ENCODE results near the gene USP46. TPM values are rescaled to one million over a fixed set of nuclear protein-coding genes. Genes with fewer than 3 reads are reported as not detected.

The USP46 gene
- total RNA-seq, 2 donors from 2014 or later, result 9.2 to 26.3 TPM

DNA sequence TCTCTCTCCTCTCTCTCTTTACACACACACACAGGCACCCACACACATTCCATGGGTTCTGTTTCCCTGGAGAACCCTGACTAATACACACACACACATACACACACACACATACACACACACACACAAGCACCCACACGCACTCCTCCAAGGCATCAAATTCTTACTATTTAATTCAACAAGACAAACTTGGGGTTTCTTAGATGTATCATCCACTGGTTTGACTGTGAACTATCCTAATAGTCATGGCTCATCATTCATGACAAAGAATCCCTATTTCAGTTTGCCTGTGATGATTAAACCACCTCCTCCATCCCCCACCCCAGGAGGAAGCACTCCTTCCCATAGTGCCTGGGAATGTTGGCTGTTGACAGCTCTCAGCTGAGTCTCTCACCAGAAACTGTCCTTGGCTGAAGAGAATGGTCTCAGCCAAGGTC, 98.2 kb downstream of the USP46 start:
- WGBS, result 97% methylated on average over 1 of the region's 1 CpG
- intact Hi-C loops (cut with DNase I), result no loop called here
- H3K36me3 ChIP-seq, result no peaks in the 10 kb centered on the region
- H3K4me1 ChIP-seq (replicated peaks), result no peaks in the 10 kb centered on the region
- H3K27ac ChIP-seq, result no peak overlapping the region
- no peak overlapping the region for H3K4me3 ChIP-seq
- DNase-seq (ENCODE audit: low spot score), result no peak
- no peaks in the 10 kb centered on the region for H3K27me3 ChIP-seq (replicated peaks; ENCODE audit: insufficient read depth)
- no peak for TF ChIP-seq POLR2A (IDR thresholded peaks at IDR 0.05)
- no peak for TF ChIP-seq POLR2AphosphoS5 (IDR thresholded peaks at IDR 0.05)
- TF ChIP-seq, protein P1, sequence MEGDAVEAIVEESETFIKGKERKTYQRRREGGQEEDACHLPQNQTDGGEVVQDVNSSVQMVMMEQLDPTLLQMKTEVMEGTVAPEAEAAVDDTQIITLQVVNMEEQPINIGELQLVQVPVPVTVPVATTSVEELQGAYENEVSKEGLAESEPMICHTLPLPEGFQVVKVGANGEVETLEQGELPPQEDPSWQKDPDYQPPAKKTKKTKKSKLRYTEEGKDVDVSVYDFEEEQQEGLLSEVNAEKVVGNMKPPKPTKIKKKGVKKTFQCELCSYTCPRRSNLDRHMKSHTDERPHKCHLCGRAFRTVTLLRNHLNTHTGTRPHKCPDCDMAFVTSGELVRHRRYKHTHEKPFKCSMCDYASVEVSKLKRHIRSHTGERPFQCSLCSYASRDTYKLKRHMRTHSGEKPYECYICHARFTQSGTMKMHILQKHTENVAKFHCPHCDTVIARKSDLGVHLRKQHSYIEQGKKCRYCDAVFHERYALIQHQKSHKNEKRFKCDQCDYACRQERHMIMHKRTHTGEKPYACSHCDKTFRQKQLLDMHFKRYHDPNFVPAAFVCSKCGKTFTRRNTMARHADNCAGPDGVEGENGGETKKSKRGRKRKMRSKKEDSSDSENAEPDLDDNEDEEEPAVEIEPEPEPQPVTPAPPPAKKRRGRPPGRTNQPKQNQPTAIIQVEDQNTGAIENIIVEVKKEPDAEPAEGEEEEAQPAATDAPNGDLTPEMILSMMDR (IDR thresholded peaks at IDR 0.05), result no peak
- no peaks in the 10 kb centered on the region for H3K9me3 ChIP-seq

DNA sequence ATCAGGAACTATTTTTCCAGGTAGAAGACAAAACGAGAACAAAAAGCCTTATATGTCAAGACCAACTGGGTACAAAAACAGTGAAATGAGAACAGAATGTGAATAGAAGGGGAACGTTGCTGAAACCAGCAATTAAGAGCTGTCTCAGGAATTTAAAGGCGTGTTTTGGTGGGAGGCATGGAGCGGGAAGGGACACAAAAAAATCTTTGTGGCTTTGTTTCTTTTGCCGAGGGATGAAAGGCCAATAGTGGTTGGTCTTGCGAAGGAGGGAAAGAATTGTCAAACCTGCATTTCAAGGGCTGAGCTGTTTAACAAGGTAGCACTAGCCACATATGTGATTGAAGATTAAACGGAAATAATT, 103.8 kb downstream of the USP46 start:
- 47% methylated on average over 7 of the region's 7 CpGs for WGBS
- no peaks in the 10 kb centered on the region for H3K4me1 ChIP-seq (replicated peaks)
- no peaks in the 10 kb centered on the region for H3K36me3 ChIP-seq
- TF ChIP-seq, protein P1 (IDR thresholded peaks at IDR 0.05), result no peak
- TF ChIP-seq POLR2A (IDR thresholded peaks at IDR 0.05), result no peak
- H3K27me3 ChIP-seq (replicated peaks; ENCODE audit: insufficient read depth), result no peaks in the 10 kb centered on the region
- DNase-seq (ENCODE audit: low spot score), result no peak
- H3K27ac ChIP-seq, result no peak overlapping the region
- intact Hi-C loops (cut with DNase I), result no loop called here
- no peak overlapping the region for H3K4me3 ChIP-seq
- no peaks in the 10 kb centered on the region for H3K9me3 ChIP-seq

DNA sequence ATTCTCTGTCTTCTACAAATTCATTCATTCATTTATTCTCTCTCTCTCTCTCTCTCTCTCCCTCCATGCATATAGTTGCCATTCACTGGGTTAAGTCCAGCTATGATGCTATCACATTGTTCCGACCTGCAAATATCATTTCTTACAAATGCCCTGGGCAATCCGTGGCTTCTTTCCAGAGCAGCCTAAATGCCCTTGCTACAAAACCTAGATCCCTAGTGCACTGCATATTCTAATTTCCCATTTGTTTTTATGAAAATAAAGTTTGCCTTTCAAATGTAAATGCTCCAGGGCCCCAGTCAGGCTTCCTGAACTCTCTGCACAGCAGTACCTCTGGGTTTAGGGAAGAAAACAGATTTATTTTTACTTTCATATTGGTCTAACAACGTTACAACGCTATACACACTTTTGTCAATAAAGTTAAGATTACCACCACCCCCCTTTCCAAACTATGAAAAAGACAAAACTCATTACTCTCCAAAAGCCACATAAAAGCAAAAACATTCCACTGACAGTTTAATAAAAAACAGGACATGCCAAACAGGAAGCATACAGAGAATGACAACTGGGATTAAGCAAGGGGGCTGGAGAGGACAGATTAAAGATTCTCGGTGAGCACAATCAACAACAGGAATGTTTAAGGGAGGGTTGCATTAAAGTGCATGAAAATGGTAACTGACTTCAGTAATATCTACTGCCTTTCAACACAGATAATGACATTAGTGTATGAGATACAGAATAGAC, 104.3 kb downstream of the USP46 start:
- TF ChIP-seq, protein P1 (IDR thresholded peaks at IDR 0.05), result no peak
- TF ChIP-seq POLR2AphosphoS5 (IDR thresholded peaks at IDR 0.05) (no peak), POLR2A (IDR thresholded peaks at IDR 0.05) (no peak)
- H3K27ac ChIP-seq, result no peak overlapping the region
- WGBS, result 25% methylated on average over 5 of the region's 5 CpGs

DNA sequence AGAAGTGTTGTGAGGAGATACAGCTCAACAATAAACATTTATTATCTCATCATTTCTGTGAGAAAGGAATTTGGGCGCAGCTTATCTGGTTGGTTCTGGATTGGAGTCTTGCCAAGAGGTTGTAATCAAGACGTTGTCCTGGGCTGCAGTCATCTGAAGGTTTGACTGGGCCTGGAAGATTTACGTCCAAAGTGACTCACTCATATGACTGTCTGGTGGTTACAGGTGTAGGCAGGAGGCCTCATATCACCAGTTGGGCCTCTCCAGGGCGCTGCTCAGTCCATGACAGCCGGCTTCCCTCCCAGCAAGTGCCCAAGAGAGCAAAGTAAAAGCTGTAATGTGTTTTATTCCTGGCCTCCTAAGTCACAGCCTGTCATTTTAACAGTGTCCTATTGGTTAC, 106.3 kb downstream of the USP46 start:
- WGBS, result 88% methylated on average over 5 of the region's 5 CpGs

More for the DNA sequence above, 104.3 kb downstream of the USP46 start:
- Histone ChIP-seq H3K9me3 (no peaks in the 10 kb centered on the region), H3K36me3 (no peaks in the 10 kb centered on the region), H3K4me3 (no peak overlapping the region), H3K27me3 (replicated peaks; ENCODE audit: insufficient read depth) (no peaks in the 10 kb centered on the region), H3K4me1 (replicated peaks) (no peaks in the 10 kb centered on the region)
- no peak for DNase-seq (ENCODE audit: low spot score)
- intact Hi-C loops (cut with DNase I), result no loop called here

More for the DNA sequence above, 106.3 kb downstream of the USP46 start:
- H3K27ac ChIP-seq, result no peak overlapping the region
- H3K36me3 ChIP-seq, result no peaks in the 10 kb centered on the region
- no peaks in the 10 kb centered on the region for H3K27me3 ChIP-seq (replicated peaks; ENCODE audit: insufficient read depth)
- TF ChIP-seq POLR2A (IDR thresholded peaks at IDR 0.05), result no peak
- TF ChIP-seq, protein P1 (IDR thresholded peaks at IDR 0.05), result no peak
- no peak for TF ChIP-seq POLR2AphosphoS5 (IDR thresholded peaks at IDR 0.05)
- H3K4me1 ChIP-seq (replicated peaks), result no peaks in the 10 kb centered on the region
- H3K4me3 ChIP-seq, result no peak overlapping the region
- DNase-seq (ENCODE audit: low spot score), result no peak
- no peaks in the 10 kb centered on the region for H3K9me3 ChIP-seq
- intact Hi-C loops (cut with DNase I), result no loop called here
